GM23338 (cell line): Measurements from ENCODE around the gene SARDH.

Source experiments
- CREB1 ChIP-seq: fragments of 250-450 bp; sonication (Bioruptor Pico); IDR thresholded peaks from 2 replicates; pipeline ENCODE4 v1.5.0; 2020; ENCODE audit warnings: low read depth, mild to moderate bottlenecking, moderate library complexity
- CTCF ChIP-seq, 2 experiments: fragments of 200-600 bp in 1 of 2; sonication (generic) in 1 of 2; conservative IDR thresholded peaks; 2 replicates each; pipeline versions ENCODE4 v1.5.1 to v1.6.1; 2016 to 2017; ENCODE audit warnings: antibody characterized with exemption in 2 of 2, low read depth in 2 of 2, mild to moderate bottlenecking in 2 of 2, moderate library complexity in 1 of 2
- EZH2 ChIP-seq: fragments of 200-600 bp; sonication (generic); IDR thresholded peaks from one replicate; pipeline ENCODE4 v1.8.0; 2017; ENCODE audit warnings: antibody characterized with exemption, mild to moderate bottlenecking, low read depth; ENCODE audit not compliant: unreplicated experiment
- EZH2phosphoT487 ChIP-seq: fragments of 200-600 bp; sonication (generic); IDR thresholded peaks from one replicate; pipeline ENCODE4 v1.8.1; 2018; ENCODE audit warnings: antibody characterized with exemption; ENCODE audit not compliant: unreplicated experiment
- POLR2AphosphoS5 ChIP-seq: IDR thresholded peaks from 2 replicates; pipeline ENCODE4 v1.6.1; 2016; ENCODE audit warnings: antibody characterized with exemption, low read depth
- STAT1 ChIP-seq: IDR thresholded peaks from one replicate; pipeline ENCODE4 v1.6.1; 2016; ENCODE audit warnings: antibody characterized with exemption; ENCODE audit not compliant: unreplicated experiment

GRCh38 chr9:133704711-133705181 is 33.4 kb downstream of the SARDH start:
- TF ChIP-seq CTCF (conservative IDR thresholded peaks at IDR 0.05; ENCODE audit: low read depth in 2 of 2) (no peak), CREB1 (CRISPR knock-in tag) (no peak), EZH2phosphoT487 (no peak), EZH2 (no peak), POLR2AphosphoS5 (no peak), STAT1 (no peak)
